Testis (tissue), 2 donors: ENCODE data around the gene CCT8.

Experiments used
- POLR2A ChIP-seq: fragments of 450-650 bp; IDR thresholded peaks from one replicate; pipeline ENCODE4 v1.6.1; 2017; ENCODE audit warnings: antibody characterized with exemption, mild to moderate bottlenecking, moderate library complexity
- TF ChIP-seq, protein P1 (sequence below), 3 experiments: fragments of 450-650 bp in 2 of 3; fragments of 200-600 bp in 1 of 3; sonication (generic) in 1 of 3; IDR thresholded peaks; one replicate each; pipeline ENCODE4 v1.5.1; 2016 to 2019; ENCODE audit warnings: antibody characterized with exemption in 3 of 3, mild to moderate bottlenecking in 2 of 3, moderate library complexity in 1 of 3

DNA sequence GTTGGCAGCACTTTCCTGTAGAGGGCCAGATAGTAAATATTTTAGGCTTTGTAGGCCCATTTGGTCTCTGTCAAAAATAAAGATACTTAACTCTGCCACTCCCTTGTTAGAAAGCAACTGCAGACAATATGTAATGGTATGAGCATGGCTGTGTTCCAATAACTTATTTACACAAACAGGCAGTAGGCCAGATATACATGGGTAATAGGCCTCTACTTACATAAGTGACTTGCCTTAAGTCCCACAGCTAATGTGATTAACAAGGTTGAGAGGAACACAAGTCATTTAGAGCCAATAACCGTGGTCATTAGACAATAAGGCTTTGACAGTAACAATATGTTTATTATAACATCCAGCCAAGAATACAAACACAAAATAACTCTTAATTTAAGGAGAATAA is 17.4 kb downstream of the CCT8 start:
- TF ChIP-seq, protein P1, sequence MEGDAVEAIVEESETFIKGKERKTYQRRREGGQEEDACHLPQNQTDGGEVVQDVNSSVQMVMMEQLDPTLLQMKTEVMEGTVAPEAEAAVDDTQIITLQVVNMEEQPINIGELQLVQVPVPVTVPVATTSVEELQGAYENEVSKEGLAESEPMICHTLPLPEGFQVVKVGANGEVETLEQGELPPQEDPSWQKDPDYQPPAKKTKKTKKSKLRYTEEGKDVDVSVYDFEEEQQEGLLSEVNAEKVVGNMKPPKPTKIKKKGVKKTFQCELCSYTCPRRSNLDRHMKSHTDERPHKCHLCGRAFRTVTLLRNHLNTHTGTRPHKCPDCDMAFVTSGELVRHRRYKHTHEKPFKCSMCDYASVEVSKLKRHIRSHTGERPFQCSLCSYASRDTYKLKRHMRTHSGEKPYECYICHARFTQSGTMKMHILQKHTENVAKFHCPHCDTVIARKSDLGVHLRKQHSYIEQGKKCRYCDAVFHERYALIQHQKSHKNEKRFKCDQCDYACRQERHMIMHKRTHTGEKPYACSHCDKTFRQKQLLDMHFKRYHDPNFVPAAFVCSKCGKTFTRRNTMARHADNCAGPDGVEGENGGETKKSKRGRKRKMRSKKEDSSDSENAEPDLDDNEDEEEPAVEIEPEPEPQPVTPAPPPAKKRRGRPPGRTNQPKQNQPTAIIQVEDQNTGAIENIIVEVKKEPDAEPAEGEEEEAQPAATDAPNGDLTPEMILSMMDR (IDR thresholded peaks at IDR 0.05): no peak
- no peak for TF ChIP-seq POLR2A
